H1 (cell line): Measurements from ENCODE around the gene PRKN. TPM values are rescaled to one million over a fixed set of nuclear protein-coding genes. Genes with fewer than 3 reads are reported as not detected.

Experiments used
- CTCF ChIA-PET: fragments of 300-600 bp; sonication (Branson Sonifier 250); formaldehyde crosslinking; loops from one replicate; lab custom pipeline; 2021; ENCODE audit not compliant: partially characterized antibody; lab: Charles Lee
- POLR2A ChIA-PET: fragments of 300-600 bp; sonication (Branson Sonifier 250); formaldehyde crosslinking; loops from one replicate; lab custom pipeline; 2021; ENCODE audit warnings: inconsistent platforms; ENCODE audit not compliant: partially characterized antibody; lab: Charles Lee
- DNase-seq, 2 experiments: peaks; one replicate each; pipeline versions ENCODE4 v3.0.0 to v3.0.0-alpha.2; 2010 to 2022; ENCODE audit warnings: low spot score in 2 of 2, low read depth in 1 of 2, mixed read lengths in 1 of 2
- FAIRE-seq: peaks from 2 replicates; lab custom pipeline; 2011; peaks lifted over from hg19 to GRCh38; lab: Jason Lieb, UNC
- H2AFZ ChIP-seq: 2 replicates; pipeline ENCODE4 v1.8.1; 2012; ENCODE audit warnings: low read length, inconsistent platforms
- H2AK5ac ChIP-seq: 2 replicates; pipeline ENCODE4 v1.6.1; 2013; ENCODE audit warnings: low read depth, low read length
- H2BK120ac ChIP-seq: replicated peaks from 2 replicates; pipeline ENCODE3; 2013; ENCODE audit warnings: low read depth, low read length, inconsistent platforms
- H2BK12ac ChIP-seq: 2 replicates; pipeline ENCODE4 v1.6.1; 2013; ENCODE audit warnings: low read depth, low read length
- H2BK15ac ChIP-seq: 2 replicates; pipeline ENCODE4 v1.6.1; 2013; ENCODE audit warnings: low read length
- H2BK20ac ChIP-seq: 2 replicates; pipeline ENCODE4 v1.6.1; 2013; ENCODE audit warnings: low read length
- H2BK5ac ChIP-seq: 2 replicates; pipeline ENCODE4 v1.6.1; 2013; ENCODE audit warnings: low read depth, low read length
- H3K14ac ChIP-seq: 2 replicates; pipeline ENCODE4 v1.6.1; 2013; ENCODE audit warnings: inconsistent platforms; ENCODE audit not compliant: insufficient read length
- H3K18ac ChIP-seq: 2 replicates; pipeline ENCODE4 v1.6.1; 2013; ENCODE audit warnings: low read length; ENCODE audit errors: extremely low read depth
- H3K23ac ChIP-seq: 2 replicates; pipeline ENCODE4 v1.6.1; 2013; ENCODE audit warnings: inconsistent platforms; ENCODE audit not compliant: insufficient read length
- H3K23me2 ChIP-seq: 2 replicates; pipeline ENCODE4 v1.6.1; 2013; ENCODE audit warnings: low read depth, low read length
- H3K27ac ChIP-seq: 2 replicates; pipeline ENCODE4 v1.6.1; 2011; ENCODE audit warnings: low read depth, low read length, inconsistent platforms
- H3K27me3 ChIP-seq, 4 experiments: replicated peaks in 1 of 4; 1 replicate in 1 of 4; 2 replicates in 3 of 4; pipeline versions ENCODE4 v1.6.1 to v1.8.1; 2011 to 2013; ENCODE audit warnings: low read length in 3 of 4, mild to moderate bottlenecking in 3 of 4, inconsistent platforms in 2 of 4, mixed read lengths in 2 of 4, moderate library complexity in 1 of 4; ENCODE audit not compliant: control insufficient read depth in 3 of 4, insufficient read depth in 3 of 4; ENCODE audit errors: extremely low read depth in 1 of 4
- H3K36me3 ChIP-seq, 4 experiments: 2 replicates each; pipeline versions ENCODE4 v1.6.1 to v1.8.1; 2011 to 2013; ENCODE audit warnings: mild to moderate bottlenecking in 4 of 4, low read length in 3 of 4, moderate library complexity in 2 of 4, control low read depth in 1 of 4, inconsistent platforms in 1 of 4; ENCODE audit not compliant: insufficient read depth in 4 of 4, control insufficient read depth in 2 of 4
- H3K4ac ChIP-seq: replicated peaks from 2 replicates; pipeline ENCODE3; 2013; ENCODE audit warnings: low read length, low read depth, mixed read lengths, inconsistent platforms; ENCODE audit not compliant: insufficient read length
- H3K4me1 ChIP-seq, 4 experiments: replicated peaks in 1 of 4; 1 replicate in 1 of 4; 2 replicates in 3 of 4; pipeline versions ENCODE4 v1.6.1 to v1.8.1; 2011 to 2013; ENCODE audit warnings: low read length in 3 of 4, inconsistent platforms in 2 of 4, mixed read lengths in 1 of 4; ENCODE audit not compliant: insufficient read depth in 4 of 4, control insufficient read depth in 3 of 4
- H3K4me2 ChIP-seq, 2 experiments: 2 replicates each; pipeline versions ENCODE4 v1.6.1 to v1.8.1; 2011 to 2013; ENCODE audit warnings: low read depth in 2 of 2, low read length in 2 of 2, control low read depth in 1 of 2, inconsistent platforms in 1 of 2, mild to moderate bottlenecking in 1 of 2; ENCODE audit not compliant: insufficient read depth in 1 of 2
- H3K4me3 ChIP-seq, 4 experiments: fragments of 200-600, 300-600 bp in 1 of 4; sonication (generic), shearing (Covaris generic), sonication (Bioruptor Twin) in 1 of 4; 2 replicates each; pipeline versions ENCODE4 v1.5.1 to v1.8.1; 2011 to 2016; ENCODE audit warnings: low read length in 4 of 4, low read depth in 3 of 4, control low read depth in 2 of 4, inconsistent platforms in 2 of 4, mild to moderate bottlenecking in 2 of 4, mixed read lengths in 1 of 4, moderate library complexity in 1 of 4; ENCODE audit not compliant: insufficient read depth in 2 of 4; ENCODE audit errors: extremely low read depth in 1 of 4
- H3K56ac ChIP-seq: replicated peaks from 2 replicates; pipeline ENCODE3; 2013; ENCODE audit warnings: low read depth, mild to moderate bottlenecking, mixed read lengths, low read length, inconsistent platforms; ENCODE audit not compliant: insufficient read length
- H3K79me1 ChIP-seq: 2 replicates; pipeline ENCODE4 v1.6.1; 2013; ENCODE audit warnings: low read depth, low read length, control low read depth
- H3K79me2 ChIP-seq, 2 experiments: 2 replicates each; pipeline versions ENCODE4 v1.6.1 to v1.8.1; 2012 to 2013; ENCODE audit warnings: low read length in 2 of 2, mild to moderate bottlenecking in 2 of 2, inconsistent platforms in 1 of 2; ENCODE audit not compliant: insufficient read depth in 2 of 2, control insufficient read depth in 1 of 2
- H3K9ac ChIP-seq, 4 experiments: replicated peaks in 1 of 4; 1 replicate in 1 of 4; 2 replicates in 3 of 4; pipeline versions ENCODE4 v1.6.1 to v1.8.1; 2011 to 2013; ENCODE audit warnings: low read depth in 3 of 4, low read length in 3 of 4, control low read depth in 2 of 4, mild to moderate bottlenecking in 2 of 4, moderate library complexity in 2 of 4, inconsistent platforms in 1 of 4; ENCODE audit errors: extremely low read depth in 1 of 4
- H3K9me3 ChIP-seq, 2 experiments: 2 replicates each; pipeline versions ENCODE4 v1.6.1 to v1.8.1; 2012 to 2013; ENCODE audit warnings: mild to moderate bottlenecking in 2 of 2, moderate library complexity in 2 of 2, control low read depth in 1 of 2, inconsistent platforms in 1 of 2, low read depth in 1 of 2, low read length in 1 of 2, mixed read lengths in 1 of 2; ENCODE audit not compliant: insufficient read depth in 2 of 2
- H4K20me1 ChIP-seq, 2 experiments: replicated peaks in 1 of 2; 2 replicates each; pipeline versions ENCODE3 to v1.8.1; 2011 to 2013; ENCODE audit warnings: inconsistent platforms in 2 of 2, low read length in 2 of 2, mild to moderate bottlenecking in 1 of 2; ENCODE audit not compliant: insufficient read depth in 2 of 2, control insufficient read depth in 1 of 2
- H4K5ac ChIP-seq: 2 replicates; pipeline ENCODE4 v1.6.1; 2013; ENCODE audit warnings: low read length, low read depth, mixed read lengths, inconsistent platforms; ENCODE audit not compliant: insufficient read length
- H4K8ac ChIP-seq: 2 replicates; pipeline ENCODE4 v1.8.0; 2013; ENCODE audit warnings: mild to moderate bottlenecking, moderate library complexity, low read length, inconsistent platforms; ENCODE audit not compliant: insufficient read depth; ENCODE audit errors: extremely low read depth
- H4K91ac ChIP-seq: replicated peaks from 2 replicates; pipeline ENCODE3; 2013; ENCODE audit warnings: low read length, mixed read lengths, inconsistent platforms; ENCODE audit not compliant: insufficient read length
- CREB1 ChIP-seq: IDR thresholded peaks from 2 replicates; pipeline ENCODE4 v1.6.1; 2012; ENCODE audit warnings: inconsistent platforms
- EGR1 ChIP-seq: IDR thresholded peaks from 2 replicates; pipeline ENCODE4 v1.6.1; 2011; ENCODE audit warnings: low read depth, low read length, borderline replicate concordance
- RNF2 ChIP-seq: fragments of 200-900, 300-1000 bp; sonication (generic); IDR thresholded peaks from 2 replicates; pipeline ENCODE4 v1.7.1; 2016; ENCODE audit warnings: borderline replicate concordance, low read depth, mild to moderate bottlenecking, antibody characterized with exemption, low read length; ENCODE audit not compliant: poor library complexity, severe bottlenecking; ENCODE audit errors: missing control alignments
- RXRA ChIP-seq: IDR thresholded peaks from 2 replicates; pipeline ENCODE4 v1.6.1; 2011; ENCODE audit warnings: low read depth, mild to moderate bottlenecking, low read length, moderate library complexity; ENCODE audit not compliant: insufficient read depth
- TCF12 ChIP-seq: IDR thresholded peaks from 2 replicates; pipeline ENCODE4 v1.6.1; 2011; ENCODE audit warnings: low read depth, mild to moderate bottlenecking, low read length
- USF2 ChIP-seq: IDR thresholded peaks from 2 replicates; pipeline ENCODE4 v1.6.1; 2011; ENCODE audit warnings: low read length, improper control_type of control experiment
- WGBS, 2 experiments: shearing (Covaris generic) in 1 of 2; methylation state at CpG; one replicate each; pipeline versions ENCODE4 v1.1.6 to v1.1.7; 2013 to 2015; ENCODE audit warnings: low lambda C conversion rate in 2 of 2, mixed read lengths in 2 of 2, inconsistent platforms in 1 of 2, low coverage in 1 of 2, missing lambda C conversion rate in 1 of 2; ENCODE audit not compliant: insufficient replicate concordance in 2 of 2, insufficient coverage in 1 of 2, insufficient read length in 1 of 2; ENCODE audit errors: extremely low coverage in 1 of 2, missing lambda C conversion rate in 1 of 2; 5-methylcytosine and 5-hydroxymethylcytosine counted together
- polyA plus RNA-seq, 7 experiments: library from polyadenylated mRNA; depleted of rRNA in 3 of 7; stranded (reverse) in 5 of 7; unstranded in 2 of 7; fragments of >200 nt in 5 of 7; fragments of 200-250 nt in 2 of 7; gene quantifications; 1 replicate in 5 of 7; 2 replicates in 1 of 7; 4 replicates in 1 of 7; pipeline versions ENCODE4 v1.2.1 to v1.2.3, GENCODE V29; 2011 to 2013; ENCODE audit warnings: missing spikeins in 2 of 7, mixed read lengths in 2 of 7
- total RNA-seq: library from RNA; stranded (reverse); fragmentation: NEBNext Ultra II Directional; extraction: Animal tissue kit (Norgen Biotek cat#: 25700); gene quantifications from 2 replicates; pipeline ENCODE4 v1.2.1, GENCODE V29; 2021

Gene PRKN
- total and polyA plus RNA-seq, 2 of the 8 experiments (the other 6 are each of a cell fraction or from before 2014, with no cell fraction given): 0.13 to 0.29 TPM

- H2BK20ac ChIP-seq: no peak overlapping the region
- H3K23ac ChIP-seq: no peak overlapping the region
- H2BK5ac ChIP-seq: no peak overlapping the region
- H3K36me3 ChIP-seq: no peaks in the 10 kb centered on the region
- H3K14ac ChIP-seq: no peak overlapping the region
- H3K79me2 ChIP-seq: no peaks in the 10 kb centered on the region
- FAIRE-seq: no peak
- no peak overlapping the region for H4K5ac ChIP-seq
- no peaks in the 10 kb centered on the region for H4K20me1 ChIP-seq
- no peak overlapping the region for H3K4ac ChIP-seq
- no peak overlapping the region for H4K8ac ChIP-seq
- H3K4me3 ChIP-seq: no peak overlapping the region
- CTCF ChIA-PET: no interaction called here
- H3K4me2 ChIP-seq: no peak overlapping the region
- H3K4me1 ChIP-seq: no peaks in the 10 kb centered on the region
- no peak overlapping the region for H2AFZ ChIP-seq
- POLR2A ChIA-PET: no interaction called here
- WGBS, 2 experiments: 88% methylated on average over 6 of the region's 6 CpGs; no CpG with 5 or more reads in 1 of the 2 experiments
- no peaks in the 10 kb centered on the region for H3K23me2 ChIP-seq
- no peak for DNase-seq
- no peak overlapping the region for H2BK15ac ChIP-seq
- no peak overlapping the region for H3K27ac ChIP-seq
- H2AK5ac ChIP-seq: no peak overlapping the region
- no peaks in the 10 kb centered on the region for H3K79me1 ChIP-seq
- no peak overlapping the region for H3K56ac ChIP-seq
- no peak overlapping the region for H2BK120ac ChIP-seq
- no peak overlapping the region for H4K91ac ChIP-seq
- H3K18ac ChIP-seq: no peak overlapping the region
- no peaks in the 10 kb centered on the region for H3K27me3 ChIP-seq
- H3K9ac ChIP-seq: no peak overlapping the region
- H2BK12ac ChIP-seq: no peak overlapping the region
- no peaks in the 10 kb centered on the region for H3K9me3 ChIP-seq
- no peak for TF ChIP-seq CREB1
- TF ChIP-seq RNF2: no peak
- TF ChIP-seq RXRA: no peak
- no peak for TF ChIP-seq TCF12
- no peak for TF ChIP-seq EGR1
- no peak for TF ChIP-seq USF2
These were observed 545.7 kb downstream of the PRKN start for GRCh38 chr6:162181741-162182401.
